GM10266 (cell line): ENCODE results near the gene ZMYND15.

Experiments
- DNase-seq: peaks from one replicate; pipeline ENCODE4 v3.0.0; 2012; ENCODE audit errors: extremely low spot score
- TF ChIP-seq, protein P1 (sequence below): IDR thresholded peaks from 2 replicates; pipeline ENCODE4 v1.5.1; 2012; ENCODE audit warnings: mild to moderate bottlenecking, low read depth; ENCODE audit not compliant: control insufficient read depth, insufficient read depth; ENCODE audit errors: missing control alignments

The ZMYND15 gene

DNA sequence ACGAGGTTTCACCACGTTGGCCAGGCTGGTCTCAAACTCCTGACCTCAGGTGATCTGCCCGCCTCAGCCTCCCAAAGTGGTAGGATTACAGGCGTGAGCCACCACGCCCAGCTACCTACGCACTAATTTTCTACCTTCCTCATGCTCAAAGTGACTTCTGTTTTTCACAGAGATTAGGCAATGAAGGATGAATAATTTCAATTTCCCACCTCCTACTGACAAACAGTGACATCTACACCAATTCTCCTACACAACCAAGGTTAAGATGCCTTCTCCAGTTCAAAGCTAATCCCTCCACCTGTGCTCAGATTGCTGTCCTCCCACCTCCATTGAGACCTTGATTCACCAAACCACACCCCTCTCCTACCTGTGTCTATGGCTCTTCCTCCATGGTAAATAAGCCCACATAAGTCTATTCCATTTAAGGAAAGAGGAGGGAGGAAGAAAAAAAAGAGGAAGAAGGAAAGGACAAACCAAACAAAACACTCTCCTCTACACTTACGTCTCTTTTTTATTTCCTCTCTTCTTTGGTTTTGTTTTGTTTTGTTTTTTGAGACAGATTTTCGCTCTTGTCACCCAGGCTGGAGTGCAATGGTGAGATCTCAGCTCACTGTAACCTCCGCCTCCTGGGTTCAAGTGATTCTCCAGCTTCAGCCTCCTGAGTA is 13.9 kb upstream of the ZMYND15 start:
- TF ChIP-seq, protein P1, sequence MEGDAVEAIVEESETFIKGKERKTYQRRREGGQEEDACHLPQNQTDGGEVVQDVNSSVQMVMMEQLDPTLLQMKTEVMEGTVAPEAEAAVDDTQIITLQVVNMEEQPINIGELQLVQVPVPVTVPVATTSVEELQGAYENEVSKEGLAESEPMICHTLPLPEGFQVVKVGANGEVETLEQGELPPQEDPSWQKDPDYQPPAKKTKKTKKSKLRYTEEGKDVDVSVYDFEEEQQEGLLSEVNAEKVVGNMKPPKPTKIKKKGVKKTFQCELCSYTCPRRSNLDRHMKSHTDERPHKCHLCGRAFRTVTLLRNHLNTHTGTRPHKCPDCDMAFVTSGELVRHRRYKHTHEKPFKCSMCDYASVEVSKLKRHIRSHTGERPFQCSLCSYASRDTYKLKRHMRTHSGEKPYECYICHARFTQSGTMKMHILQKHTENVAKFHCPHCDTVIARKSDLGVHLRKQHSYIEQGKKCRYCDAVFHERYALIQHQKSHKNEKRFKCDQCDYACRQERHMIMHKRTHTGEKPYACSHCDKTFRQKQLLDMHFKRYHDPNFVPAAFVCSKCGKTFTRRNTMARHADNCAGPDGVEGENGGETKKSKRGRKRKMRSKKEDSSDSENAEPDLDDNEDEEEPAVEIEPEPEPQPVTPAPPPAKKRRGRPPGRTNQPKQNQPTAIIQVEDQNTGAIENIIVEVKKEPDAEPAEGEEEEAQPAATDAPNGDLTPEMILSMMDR: no peak
- no peak for DNase-seq

DNA sequence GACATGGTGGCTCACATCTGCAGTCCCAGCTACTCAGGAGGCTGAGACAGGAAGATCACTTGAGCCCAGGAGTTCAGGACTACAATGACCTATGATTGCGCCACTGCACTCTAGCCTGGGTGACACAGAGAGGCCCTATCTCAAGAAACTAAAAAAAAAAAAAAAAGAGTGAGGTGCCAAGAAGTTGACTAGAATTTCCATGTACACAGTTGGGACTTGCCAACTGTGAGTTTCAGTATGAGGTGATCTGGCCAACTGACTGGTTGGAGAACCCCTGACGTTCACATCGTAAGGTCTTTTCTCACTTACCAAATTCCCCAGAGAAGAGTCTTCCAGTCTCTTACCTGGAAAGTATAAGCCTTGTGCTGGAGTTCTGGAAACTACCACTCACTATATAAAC is 11.5 kb upstream of the ZMYND15 start:
- no peak for DNase-seq
- TF ChIP-seq, protein P1: no peak

DNA sequence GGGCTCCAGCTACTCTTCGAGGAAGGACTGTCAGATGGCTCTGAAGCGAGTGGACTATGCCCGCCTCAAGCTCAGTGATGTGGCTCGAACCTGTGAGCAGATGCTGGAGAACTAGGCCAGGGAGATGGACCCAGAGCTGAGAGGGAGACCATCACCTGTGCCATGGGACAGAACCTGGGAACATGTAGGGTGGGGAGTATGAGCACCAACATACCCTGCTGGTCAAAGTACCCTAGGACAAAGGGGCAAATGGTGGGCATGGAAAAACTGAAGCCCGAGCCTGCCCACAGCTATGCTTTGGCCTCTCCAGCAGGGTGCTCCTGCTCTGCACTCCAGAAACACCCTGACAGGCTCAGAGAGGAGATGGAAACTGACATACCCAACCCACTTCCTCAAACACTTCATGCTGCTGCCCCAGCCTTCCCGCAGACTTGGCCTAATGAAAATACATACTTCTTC is 6.5 kb upstream of the ZMYND15 start:
- peak; percentile 75 for DNase-seq
- TF ChIP-seq, protein P1: peak; percentile 37

DNA sequence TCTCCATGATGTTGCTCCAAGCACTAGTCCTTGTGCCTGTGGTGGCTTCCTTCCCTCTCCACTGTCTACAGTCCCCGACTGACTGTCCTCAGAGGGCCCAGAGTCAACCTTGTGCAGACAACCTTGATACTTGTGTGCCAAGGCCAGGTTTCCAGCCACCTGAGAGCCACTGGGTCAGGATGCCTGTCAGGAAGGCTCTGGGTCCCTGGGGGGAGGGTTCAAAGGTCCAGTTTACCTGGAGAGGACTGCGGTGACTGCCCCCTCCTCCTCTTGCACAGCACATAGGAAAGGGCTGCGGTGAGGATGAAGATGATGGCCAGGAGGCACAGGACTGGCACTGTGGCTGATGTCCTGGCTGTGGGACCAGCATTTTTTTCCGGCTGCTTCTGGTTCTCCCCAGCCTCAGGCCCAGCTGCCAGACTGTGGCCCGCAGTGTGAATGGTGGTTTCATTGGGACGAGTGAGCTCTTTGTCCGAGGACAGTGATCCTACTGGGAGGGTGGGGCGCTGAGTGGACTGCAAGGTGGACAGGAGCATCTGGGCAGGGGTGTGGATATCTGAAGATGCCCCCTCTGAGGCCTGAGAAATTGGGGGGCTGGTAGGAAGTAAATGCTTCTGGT is 4.7 kb upstream of the ZMYND15 start:
- no peak for DNase-seq
- TF ChIP-seq, protein P1: no peak

DNA sequence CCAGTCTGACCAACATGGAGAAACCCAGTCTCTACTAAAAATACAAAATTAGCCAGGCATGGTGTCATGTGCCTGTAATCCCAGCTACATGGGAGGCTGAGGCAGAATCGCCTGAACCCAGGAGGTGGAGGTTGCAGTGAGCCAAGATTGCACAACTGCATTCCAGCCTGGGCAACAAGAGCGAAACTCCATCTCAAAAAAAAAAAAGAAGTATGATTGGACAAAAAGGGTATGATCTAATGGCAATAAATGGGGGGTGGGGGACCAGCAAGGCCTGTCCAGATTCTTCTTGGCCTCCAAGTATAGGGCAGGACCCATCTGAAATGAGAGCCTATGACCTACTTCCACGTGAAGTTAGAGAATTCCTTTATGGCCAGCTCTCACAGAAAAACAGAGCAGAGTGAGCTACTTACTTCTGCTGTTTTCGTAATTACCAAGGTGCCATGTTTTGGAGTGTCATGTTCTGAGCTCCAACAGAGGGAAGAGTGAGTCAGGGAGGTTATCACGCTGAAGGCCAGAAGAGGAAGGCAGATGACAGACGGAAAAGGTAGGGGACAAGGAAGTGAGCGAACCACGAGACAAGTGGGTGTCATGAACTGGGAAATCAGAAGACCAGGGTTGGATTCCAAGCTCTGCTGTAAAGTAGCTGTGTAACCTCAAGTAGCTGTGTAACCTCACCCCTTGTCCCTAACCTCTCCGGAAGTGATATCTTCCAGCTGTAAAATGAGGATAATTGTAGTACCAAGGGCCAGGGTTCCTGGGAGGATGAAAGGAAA is 3.6 kb upstream of the ZMYND15 start:
- DNase-seq: no peak
- TF ChIP-seq, protein P1: no peak

DNA sequence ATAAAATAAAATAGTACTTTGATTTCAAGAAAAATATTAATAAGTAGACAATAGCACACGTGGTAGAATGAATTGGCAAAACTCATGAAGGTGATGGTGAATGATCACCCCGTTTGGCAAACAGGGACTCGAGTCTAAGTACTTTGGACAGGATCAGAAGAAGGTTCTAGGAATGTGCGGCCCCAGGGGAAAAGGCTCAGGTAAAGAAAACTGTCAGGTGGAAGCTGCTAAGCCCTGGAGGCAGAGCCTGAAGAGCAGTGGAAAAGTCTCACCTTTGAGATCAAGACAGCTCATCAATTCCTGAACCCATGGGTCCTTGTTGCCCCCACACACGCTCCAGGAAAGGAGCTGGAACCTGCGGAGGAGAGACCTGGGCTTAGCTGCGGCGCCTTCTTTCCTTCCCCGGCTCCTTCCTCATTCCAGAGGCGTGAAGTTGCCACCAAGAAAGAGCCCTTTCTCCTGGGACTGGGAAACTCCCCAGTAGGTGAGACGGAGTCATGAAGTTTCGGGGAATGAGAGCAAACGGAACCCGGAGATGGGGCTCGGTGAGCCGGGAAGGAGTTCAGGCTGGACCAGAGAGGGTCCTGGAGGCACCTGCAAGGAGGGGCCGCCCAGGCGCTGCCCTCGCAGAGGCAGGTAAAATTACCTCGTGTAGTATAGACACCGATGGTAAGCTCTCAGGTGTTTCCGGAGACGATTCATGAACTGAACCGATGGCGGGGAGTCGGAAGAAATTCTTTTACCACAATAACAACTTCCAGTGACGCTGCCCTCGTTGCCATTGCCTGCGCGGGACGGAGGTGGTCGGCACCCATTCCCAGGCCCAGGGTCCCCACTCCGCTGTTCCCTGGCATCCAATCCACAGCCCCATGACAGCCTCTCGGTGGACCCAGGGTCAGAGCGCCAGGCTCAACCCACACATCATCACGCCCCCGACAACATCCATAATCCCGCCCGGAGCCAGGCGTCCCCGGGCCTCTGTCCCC is 1.2 kb upstream of the ZMYND15 start:
- TF ChIP-seq, protein P1: no peak
- DNase-seq: peak; percentile 45
